Raji (cell line): ENCODE measurements around the gene MAD2L2.

ENCODE experiments used
- POLR2A ChIP-seq: IDR thresholded peaks from 2 replicates; pipeline ENCODE4 v1.6.1; 2011; ENCODE audit warnings: low read depth, low read length, control low read depth; ENCODE audit not compliant: insufficient read depth

MAD2L2 gene

DNA sequence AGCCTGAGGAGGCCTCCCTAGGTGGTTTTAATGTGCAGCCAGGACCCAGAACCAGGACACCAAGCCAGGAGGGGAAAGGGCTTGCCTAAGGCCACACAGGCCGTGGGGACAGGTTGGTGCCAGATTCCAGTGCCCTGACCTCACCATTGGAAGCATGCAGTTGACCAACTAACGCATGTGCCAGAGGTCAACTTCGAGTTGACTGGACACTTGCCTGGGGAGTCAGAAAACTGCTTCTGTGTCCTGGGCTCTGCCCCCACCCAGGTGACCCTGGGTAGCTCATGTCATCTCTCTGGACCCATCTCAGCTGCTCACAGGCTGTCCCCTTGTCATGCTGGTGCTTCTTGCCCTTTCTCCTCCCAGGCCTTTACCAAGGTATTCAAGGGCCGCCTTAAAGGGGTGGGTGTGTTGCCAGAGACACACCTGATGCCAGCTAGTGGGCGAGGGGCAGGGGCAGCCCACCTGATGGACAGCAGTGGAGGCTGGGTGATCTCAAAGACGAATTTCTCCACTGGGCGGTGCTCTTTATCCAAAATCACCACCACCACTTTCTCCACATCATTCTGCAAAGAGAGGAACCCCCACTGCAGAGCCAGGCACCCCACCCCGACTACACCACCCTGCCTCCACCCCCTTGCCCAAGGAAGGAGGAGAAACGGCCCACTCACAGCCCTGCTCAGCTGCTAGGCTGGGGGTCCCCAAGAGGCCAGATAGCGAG is 4.4 kb downstream of the MAD2L2 start:
- no peak for TF ChIP-seq POLR2A

- TF ChIP-seq POLR2A: no peak
Observed at GRCh38 chr1:11675325-11675724, 5.6 kb downstream of the MAD2L2 start.

DNA sequence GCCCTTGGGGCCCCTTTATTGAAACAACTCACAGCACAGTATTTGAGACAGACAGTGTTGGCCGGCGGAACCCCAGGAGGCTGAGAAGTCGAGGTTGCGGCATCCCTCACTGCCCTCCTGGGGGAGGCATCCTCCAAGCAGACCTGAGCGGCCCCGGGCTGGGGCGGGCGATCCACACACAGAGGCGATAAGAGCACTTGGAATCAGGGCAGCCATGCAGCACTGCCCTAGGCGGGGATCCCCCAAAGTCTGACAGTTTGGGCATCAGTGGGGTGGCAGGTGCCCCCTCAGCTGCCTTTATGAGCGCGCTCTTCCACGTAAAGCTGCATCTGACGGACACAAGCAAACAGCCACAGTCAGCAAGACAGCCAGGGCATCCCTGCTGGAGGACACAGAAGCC is 6.5 kb downstream of the MAD2L2 start:
- no peak for TF ChIP-seq POLR2A

- TF ChIP-seq POLR2A: no peak
Observed at GRCh38 chr1:11673089-11673769, 7.7 kb downstream of the MAD2L2 start.

DNA sequence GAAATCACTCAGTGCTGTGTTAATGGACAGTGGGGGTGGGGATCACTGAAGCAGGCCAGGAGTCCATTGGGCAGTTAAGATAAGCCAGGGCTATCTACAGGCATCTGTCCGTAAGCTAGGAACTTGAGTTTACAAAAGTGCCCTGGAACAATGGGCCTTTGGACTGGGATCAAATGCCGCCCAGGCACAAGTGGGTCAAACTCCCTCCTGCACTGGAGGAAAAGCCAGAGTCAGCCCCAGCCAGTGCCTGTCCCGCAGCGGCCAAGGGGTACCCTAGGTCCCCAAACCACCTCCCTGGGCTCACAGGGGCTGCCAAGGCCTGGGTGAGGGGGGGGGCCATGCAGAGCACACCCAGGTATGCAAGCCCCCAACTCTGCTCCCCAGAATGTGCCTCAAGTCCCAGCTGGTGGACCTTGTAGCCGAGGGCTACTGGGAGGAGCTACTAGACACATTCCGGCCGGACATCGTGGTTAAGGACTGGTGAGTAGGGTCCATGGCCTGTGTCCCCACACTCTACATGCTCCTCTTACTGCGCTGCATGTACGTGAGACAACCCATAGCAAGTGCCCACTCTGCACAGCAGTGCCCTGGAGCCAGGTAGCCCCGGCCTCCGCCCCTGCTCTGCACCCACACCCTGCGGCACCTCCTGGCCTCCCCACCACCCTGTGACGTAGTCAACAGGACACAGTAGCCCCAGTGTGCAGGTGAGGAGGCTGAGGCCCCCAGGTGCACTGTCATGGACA is 9.2 kb downstream of the MAD2L2 start:
- TF ChIP-seq POLR2A: no peak

- TF ChIP-seq POLR2A: no peak
Observed at GRCh38 chr1:11671205-11671543, 9.8 kb downstream of the MAD2L2 start.

GRCh38 chr1:11670747-11671146 is 10.2 kb downstream of the MAD2L2 start:
- TF ChIP-seq POLR2A: no peak

DNA sequence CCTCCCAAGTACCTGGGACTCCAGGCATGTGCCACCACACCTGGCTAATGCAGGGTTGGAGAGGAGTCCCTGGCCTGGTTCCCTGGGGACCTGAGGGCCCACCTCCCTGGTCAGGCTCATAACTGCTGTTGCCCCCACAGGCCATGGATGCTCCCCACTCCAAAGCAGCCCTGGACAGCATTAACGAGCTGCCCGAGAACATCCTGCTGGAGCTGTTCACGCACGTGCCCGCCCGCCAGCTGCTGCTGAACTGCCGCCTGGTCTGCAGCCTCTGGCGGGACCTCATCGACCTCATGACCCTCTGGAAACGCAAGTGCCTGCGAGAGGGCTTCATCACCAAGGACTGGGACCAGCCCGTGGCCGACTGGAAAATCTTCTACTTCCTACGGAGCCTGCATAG is 12.4 kb downstream of the MAD2L2 start:
- TF ChIP-seq POLR2A: no peak

GRCh38 chr1:11664336-11665065 is 16.4 kb downstream of the MAD2L2 start:
- TF ChIP-seq POLR2A: no peak

GRCh38 chr1:11661103-11661502 is 19.8 kb downstream of the MAD2L2 start:
- TF ChIP-seq POLR2A: no peak

DNA sequence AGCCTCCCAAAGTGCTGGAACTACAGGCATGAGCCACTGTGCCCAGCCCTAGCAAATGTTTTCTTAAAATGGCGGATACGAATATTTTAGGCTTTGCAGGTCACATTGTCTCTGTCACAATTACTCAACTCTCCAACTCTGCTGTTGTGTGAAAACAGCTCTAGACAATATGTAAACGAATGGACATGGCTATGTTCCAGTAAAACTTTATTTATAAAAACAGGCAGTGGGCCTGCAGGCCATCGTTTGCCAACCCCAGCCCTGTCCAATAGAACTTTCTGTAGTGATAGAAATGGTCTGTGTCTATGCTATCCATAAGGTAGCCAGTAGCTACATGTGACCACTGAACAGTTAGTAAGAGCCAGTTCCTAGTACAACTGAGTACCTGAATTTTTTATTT is 21.2 kb downstream of the MAD2L2 start:
- no peak for TF ChIP-seq POLR2A

- no peak for TF ChIP-seq POLR2A
Observed at GRCh38 chr1:11658542-11658941, 22.4 kb downstream of the MAD2L2 start.

DNA sequence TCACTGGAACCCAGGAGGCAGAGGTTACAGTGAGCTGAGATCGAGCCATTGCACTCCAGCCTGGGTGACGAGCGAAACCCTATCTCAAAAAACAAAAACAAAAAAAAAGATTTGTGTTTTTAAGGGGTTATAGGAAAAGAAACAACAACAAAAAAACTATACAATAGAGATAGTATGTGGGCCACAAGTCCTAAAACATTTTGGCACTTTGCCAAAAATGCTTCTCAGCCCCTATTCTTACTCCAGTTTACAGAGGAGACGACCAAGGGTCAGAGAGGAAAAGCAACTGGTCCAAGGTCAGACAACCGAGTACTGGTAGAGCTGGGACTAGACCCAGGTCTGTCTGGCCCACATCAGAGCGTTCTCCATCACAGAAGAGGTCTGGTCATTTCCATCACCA is 23.3 kb downstream of the MAD2L2 start:
- TF ChIP-seq POLR2A: no peak

- TF ChIP-seq POLR2A: no peak
Observed at GRCh38 chr1:11654939-11655808, 25.8 kb downstream of the MAD2L2 start.
